ENCODE data around the gene CALY.
A peak's percentile ranks its signal among the peaks of the same experiment; 100 is the strongest.

The CALY gene

GRCh38 chr10:133366130-133366478, 29.4 kb upstream of the CALY start:
- DNase-seq, result no peak

- no peak for DNase-seq
Observed at GRCh38 chr10:133365461-133366129, 28.9 kb upstream of the CALY start.

- DNase-seq, result no peak
Observed at GRCh38 chr10:133364645-133365431, 28.1 kb upstream of the CALY start.

GRCh38 chr10:133362846-133363245, 26.1 kb upstream of the CALY start:
- no peak for DNase-seq

GRCh38 chr10:133361773-133362441, 25.2 kb upstream of the CALY start:
- no peak for DNase-seq

- DNase-seq, result no peak
Observed at GRCh38 chr10:133361227-133361626, 24.5 kb upstream of the CALY start.

GRCh38 chr10:133359972-133360610, 23.4 kb upstream of the CALY start:
- DNase-seq, result peak; percentile 49

- peak; percentile 73 for DNase-seq
Observed at GRCh38 chr10:133359554-133359971, 22.9 kb upstream of the CALY start.

GRCh38 chr10:133358925-133359310, 22.2 kb upstream of the CALY start:
- DNase-seq, result no peak

- DNase-seq, result no peak
Observed at GRCh38 chr10:133358162-133358924, 21.6 kb upstream of the CALY start.

GRCh38 chr10:133357285-133358161, 20.8 kb upstream of the CALY start, which contains the start of gene FUOM:
Gene FUOM (minus strand): TSS chr10:133358019. CDS start chr10:133358007, 12 bp downstream.
- DNase-seq, result peak; percentile 67

- DNase-seq, result no peak
Observed at GRCh38 chr10:133356549-133357284, 20.0 kb upstream of the CALY start.

GRCh38 chr10:133355991-133356390, 19.3 kb upstream of the CALY start:
- no peak for DNase-seq

- DNase-seq, result no peak
Observed at GRCh38 chr10:133355266-133355665, 18.6 kb upstream of the CALY start.

- no peak for DNase-seq
Observed at GRCh38 chr10:133354672-133355240, 18.1 kb upstream of the CALY start.

GRCh38 chr10:133353988-133354605, 17.4 kb upstream of the CALY start:
- DNase-seq, result no peak

- DNase-seq, result no peak
Observed at GRCh38 chr10:133353202-133353959, 16.7 kb upstream of the CALY start.

GRCh38 chr10:133351408-133352318, 15.0 kb upstream of the CALY start:
- no peak for DNase-seq

Data from hematopoietic multipotent progenitor cell treated with erythropoietin and hydrocortisone succinate and interleukin-3 and kit ligand, for 6 days (in vitro differentiated cells).